ENCODE data around the gene THBS3. TPM values are rescaled to one million over a fixed set of nuclear protein-coding genes. Genes with fewer than 3 reads are reported as not detected.
A peak's percentile ranks its signal among the peaks of the same experiment; 100 is the strongest.

Gene THBS3
- total RNA-seq (1 to 10 TPM; 3.8 to 8.8 (median 6.4) TPM), polyA plus RNA-seq (10 to 100 TPM in 1 of 2 donors, 1 to 10 TPM in 1; 4.9 to 23.5 TPM)
- long read RNA-seq, donor 1, transcript THBS3-201 (23 exons, 3,145 nt), result major isoform, 6 of 12 reads
- long read RNA-seq, donor 1, partial matches to known transcripts, result 1 of 12 reads
- long read RNA-seq, donor 1, other reads (novel, unspliced or antisense), result 5 of 12 reads
- long read RNA-seq, donor 2, transcript THBS3-201 (23 exons, 3,145 nt), result major isoform, 5 of 10 reads
- long read RNA-seq, donor 2, partial matches to known transcripts, result 0 of 10 reads
- long read RNA-seq, donor 2, other reads (novel, unspliced or antisense), result 4 of 10 reads
- long read RNA-seq, donor 3, partial matches to known transcripts, result 4 of 10 reads
- long read RNA-seq, donor 3, other reads (novel, unspliced or antisense), result 4 of 10 reads

DNA sequence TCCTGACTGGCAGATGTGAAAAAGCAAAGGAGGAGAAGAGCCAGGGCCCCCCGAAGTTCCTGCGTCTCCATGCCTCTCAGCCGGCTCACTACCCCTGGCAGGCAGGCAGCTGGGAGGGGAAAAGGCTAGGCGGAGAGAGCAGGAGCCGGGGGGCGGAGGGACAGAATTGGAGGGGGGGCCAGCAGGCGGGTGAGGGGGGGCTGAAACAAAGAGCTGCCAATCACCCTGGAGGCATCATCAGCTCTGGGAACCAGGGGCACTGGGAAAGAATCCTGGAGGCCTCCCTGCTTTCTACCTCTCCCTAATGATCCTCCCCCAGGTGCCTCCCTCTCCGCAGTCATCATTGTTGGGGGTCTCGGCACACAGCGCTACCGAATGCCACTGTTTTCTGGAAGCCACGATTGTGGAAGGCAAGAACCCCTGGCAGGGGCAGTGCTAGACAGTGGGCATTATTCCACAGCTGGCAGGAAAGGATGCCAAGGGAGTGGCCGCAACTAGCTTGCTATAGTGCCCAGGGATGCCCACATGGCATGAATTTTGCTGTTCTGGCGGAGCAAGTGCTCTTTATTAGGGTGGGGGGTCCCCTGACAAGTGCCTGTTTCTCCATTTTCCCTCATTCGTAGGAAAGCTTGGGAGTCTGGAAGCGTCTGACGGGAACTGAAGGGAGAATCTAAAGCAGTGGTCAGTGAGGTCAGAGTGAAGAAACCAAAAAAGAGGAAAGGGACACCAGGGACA lies at the start of gene THBS3:
Gene THBS3 (minus strand): TSS at position 92 of the 735 bp plus-strand sequence. CDS start 21 bp downstream, at position 71.
- Histone ChIP-seq H3K27me3 (no peaks in the 10 kb centered on the region), H3K4me3 (peak within 1 kb of the TSS; percentile 64 to 91 (median 82)), H3K4me1 (peaks cover 9 to 43% (median 31%) of the 10 kb centered on the region in 9 donors), H3K27ac (peak within 1 kb of the TSS; percentile 98 to 100 (median 100)), H3K9me3 (no peaks in the 10 kb centered on the region), H3K36me3 (peaks cover 0 to 23% (median 0%) of the 10 kb centered on the region in 9 donors)
- TF ChIP-seq, protein P1, sequence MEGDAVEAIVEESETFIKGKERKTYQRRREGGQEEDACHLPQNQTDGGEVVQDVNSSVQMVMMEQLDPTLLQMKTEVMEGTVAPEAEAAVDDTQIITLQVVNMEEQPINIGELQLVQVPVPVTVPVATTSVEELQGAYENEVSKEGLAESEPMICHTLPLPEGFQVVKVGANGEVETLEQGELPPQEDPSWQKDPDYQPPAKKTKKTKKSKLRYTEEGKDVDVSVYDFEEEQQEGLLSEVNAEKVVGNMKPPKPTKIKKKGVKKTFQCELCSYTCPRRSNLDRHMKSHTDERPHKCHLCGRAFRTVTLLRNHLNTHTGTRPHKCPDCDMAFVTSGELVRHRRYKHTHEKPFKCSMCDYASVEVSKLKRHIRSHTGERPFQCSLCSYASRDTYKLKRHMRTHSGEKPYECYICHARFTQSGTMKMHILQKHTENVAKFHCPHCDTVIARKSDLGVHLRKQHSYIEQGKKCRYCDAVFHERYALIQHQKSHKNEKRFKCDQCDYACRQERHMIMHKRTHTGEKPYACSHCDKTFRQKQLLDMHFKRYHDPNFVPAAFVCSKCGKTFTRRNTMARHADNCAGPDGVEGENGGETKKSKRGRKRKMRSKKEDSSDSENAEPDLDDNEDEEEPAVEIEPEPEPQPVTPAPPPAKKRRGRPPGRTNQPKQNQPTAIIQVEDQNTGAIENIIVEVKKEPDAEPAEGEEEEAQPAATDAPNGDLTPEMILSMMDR (IDR thresholded peaks at IDR 0.05), result no peak
- ATAC-seq, result peak; percentile 1 to 47 (median 22)
- 17 to 21% methylated on average over 17 of the region's 17 CpGs for WGBS, 2 donors
- intact Hi-C loops (cut with DNase I), result loop anchor here in 6 of 10 donors (1.0 to 10.0 kb wide), 8 partner anchors 19 to 387 kb away; partner anchors contain the start of gene RUSC1 (in 2 of the 6)
- peak; percentile 52 to 65 for DNase-seq

DNA sequence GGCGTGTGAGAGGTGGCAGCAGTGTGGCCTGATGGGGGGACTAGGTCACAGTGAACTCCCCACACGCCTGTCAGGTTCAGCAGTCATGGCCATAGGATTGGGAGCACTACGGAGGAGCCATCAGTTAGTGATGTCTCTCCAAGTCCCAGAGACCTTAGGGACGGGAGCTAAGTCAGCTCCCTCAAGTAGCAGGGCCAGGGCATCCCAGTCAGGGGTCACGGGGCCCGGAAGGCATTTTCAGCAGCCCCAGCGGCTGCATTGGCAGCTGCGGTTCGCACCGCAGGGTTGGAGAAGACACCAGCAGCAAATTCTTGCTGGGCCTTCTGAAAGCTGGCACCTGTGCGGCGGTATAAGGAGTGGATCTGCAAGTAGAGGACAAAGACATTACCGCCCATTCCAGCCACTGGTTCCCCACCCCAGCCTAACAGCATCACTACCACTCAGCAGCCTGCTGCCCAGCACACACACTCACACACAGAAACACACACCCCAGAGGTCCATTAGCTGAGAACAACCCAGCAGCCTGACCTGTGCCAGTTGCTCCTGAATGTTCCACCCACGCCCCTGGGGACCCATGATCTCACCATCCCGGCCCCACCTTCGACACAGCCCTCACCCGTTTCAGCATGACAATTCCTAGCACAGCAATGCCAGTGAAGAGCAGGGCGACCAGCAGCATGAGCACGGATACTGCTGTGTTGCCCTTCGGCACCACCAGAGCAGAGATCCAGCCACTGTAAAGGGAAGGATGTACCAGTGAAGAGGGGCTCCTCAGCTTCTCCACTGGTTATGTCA lies 48.6 kb upstream of the THBS3 start:
- Histone ChIP-seq H3K27me3 (no peaks in the 10 kb centered on the region), H3K4me3 (peak overlapping the region in 9 of 10 donors; percentile 64 to 99 (median 92)), H3K4me1 (peaks cover 8 to 45% (median 32%) of the 10 kb centered on the region in 9 donors), H3K9me3 (no peaks in the 10 kb centered on the region), H3K27ac (peak overlapping the region; percentile 90 to 100 (median 98)), H3K36me3 (peaks cover 0 to 42% (median 19%) of the 10 kb centered on the region in 9 donors)
- 75 to 76% methylated on average over 20 of the region's 20 CpGs for WGBS, 2 donors
- ATAC-seq (peak in 5 of 8 donors; percentile 1 to 8 (median 1)), DNase-seq (no peak)
- intact Hi-C loops (cut with DNase I), result loop anchor here in 1 of 10 donors (10.0 kb wide), 1 partner anchor 339 kb away; no protein-coding TSS in a partner anchor
- TF ChIP-seq, protein P1 (IDR thresholded peaks at IDR 0.05), result no peak

DNA sequence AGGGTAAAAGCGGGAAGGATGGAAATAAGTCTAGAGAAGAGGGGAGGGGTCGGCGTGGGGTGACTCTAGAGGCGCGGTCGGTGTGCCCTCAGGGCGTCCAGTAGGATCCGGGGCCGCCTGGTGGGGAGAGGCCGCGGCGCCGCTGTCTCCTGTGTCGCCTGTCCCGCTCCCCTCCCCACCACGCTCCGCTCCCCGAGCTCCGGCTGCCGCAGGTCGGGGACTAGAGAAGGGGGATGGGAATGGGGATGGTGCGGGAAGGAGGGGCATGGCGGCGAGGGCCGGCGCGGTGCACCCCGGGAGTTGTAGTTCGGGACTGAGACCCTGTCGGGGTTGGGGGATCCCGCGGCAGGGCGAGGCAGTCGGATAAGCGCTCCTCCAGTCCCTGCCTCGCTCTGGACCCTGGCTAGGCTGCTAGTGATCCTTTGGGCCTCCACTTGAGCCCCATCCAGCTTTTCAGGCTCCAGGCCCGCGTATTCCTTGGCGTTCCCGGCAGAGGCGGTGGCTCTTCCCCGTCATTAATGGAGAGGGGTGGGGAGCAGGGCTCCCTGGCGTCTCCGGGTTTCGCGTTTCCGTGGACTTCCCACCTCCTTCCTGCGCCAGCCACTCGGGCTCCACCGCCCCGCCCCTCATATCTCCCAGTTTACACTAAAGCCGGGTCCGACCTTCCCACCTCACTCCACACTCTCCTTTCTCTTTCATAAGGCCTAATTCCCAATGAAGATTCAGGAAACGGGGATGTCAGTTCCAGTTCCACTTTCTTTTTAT lies 47.7 kb upstream of the THBS3 start, which contains the start of gene ENTREP3:
Gene ENTREP3 (minus strand): TSS at position 241 of the 765 bp plus-strand sequence. CDS start 606 bp downstream, outside the sequence.
- 1 to 3% methylated on average over 42 to 54 of the region's 54 CpGs for WGBS, 2 donors
- H3K4me3 ChIP-seq, result peak within 1 kb of the TSS; percentile 64 to 99 (median 92)
- ATAC-seq, result peak; percentile 88 to 95 (median 91)
- peaks cover 10 to 45% (median 32%) of the 10 kb centered on the region in 9 donors for H3K4me1 ChIP-seq
- no peaks in the 10 kb centered on the region for H3K9me3 ChIP-seq
- intact Hi-C loops (cut with DNase I), result loop anchor here in 3 of 10 donors (1.0 to 10.0 kb wide), 3 partner anchors 53 to 339 kb away; partner anchors contain the start of gene FDPS (in 1 of the 3)
- TF ChIP-seq, protein P1 (IDR thresholded peaks at IDR 0.05), result peak in 1 of 9 donors; percentile 10
- peaks cover 0 to 41% (median 19%) of the 10 kb centered on the region in 9 donors for H3K36me3 ChIP-seq
- no peaks in the 10 kb centered on the region for H3K27me3 ChIP-seq
- DNase-seq, result peak; percentile 91
- H3K27ac ChIP-seq, result peak within 1 kb of the TSS; percentile 90 to 100 (median 98)
